Gastrocnemius medialis (tissue), 4 donors: ENCODE measurements around the gene NEIL1.

Experiments
- CTCF ChIP-seq, 5 experiments: fragments of 450-650 bp in 3 of 5; fragments of 200-600 bp in 2 of 5; sonication (generic) in 2 of 5; IDR thresholded peaks in 4 of 5; conservative IDR thresholded peaks in 1 of 5; 1 replicate in 4 of 5; 2 replicates in 1 of 5; pipeline ENCODE4 v1.5.1; 2016 to 2019; ENCODE audit warnings: antibody characterized with exemption in 5 of 5, mild to moderate bottlenecking in 3 of 5, moderate library complexity in 3 of 5
- POLR2A ChIP-seq, 2 donors: fragments of 450-650 bp; IDR thresholded peaks; one replicate each; pipeline ENCODE4 v1.6.1; 2017; ENCODE audit warnings: antibody characterized with exemption in 2 of 2, mild to moderate bottlenecking in 2 of 2, moderate library complexity in 2 of 2

DNA sequence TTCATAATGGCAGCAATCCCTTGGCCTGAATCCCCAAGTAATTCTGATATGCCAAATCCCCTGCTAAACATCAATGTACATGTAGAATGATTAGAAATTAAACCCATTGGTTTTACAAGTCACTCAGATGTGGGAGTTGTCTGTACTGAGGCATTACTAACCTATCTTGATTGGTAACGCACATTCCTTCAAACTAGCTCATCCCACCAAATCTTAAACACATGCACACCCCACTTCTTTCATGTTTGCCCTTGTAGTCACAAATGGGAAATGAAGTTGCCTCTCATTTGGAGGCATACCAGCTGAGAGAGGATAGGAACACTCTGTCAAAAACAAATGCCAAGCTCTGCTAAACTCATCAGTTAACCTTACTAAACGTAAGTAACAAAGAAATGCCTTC, 50.7 kb downstream of the NEIL1 start:
- TF ChIP-seq CTCF (IDR thresholded peaks at IDR 0.05 in 4 of 5, conservative IDR thresholded peaks at IDR 0.05 in 1 of 5) (no peak), POLR2A (IDR thresholded peaks at IDR 0.05) (no peak)
